Activated naive CD4-positive, alpha-beta T cell treated with anti-CD3 and anti-CD28 coated beads for 36 hours (primary cell): ENCODE results near the gene FOXP3. TPM values are rescaled to one million over a fixed set of nuclear protein-coding genes. Genes with fewer than 3 reads are reported as not detected.

ENCODE experiments used
- CTCF ChIA-PET: fragments of 350-600 bp; sonication (Branson Sonifier 250); formaldehyde crosslinking; loops from one replicate; lab custom pipeline; 2021; ENCODE audit warnings: antibody characterized with exemption; lab: Charles Lee
- DNase-seq: peaks from one replicate; pipeline ENCODE4 v3.0.0-alpha.2; 2020
- H3K27ac Mint-ChIP-seq: one replicate; pipeline ENCODE4 v1.8.0; 2021; ENCODE audit warnings: mild to moderate bottlenecking, mixed read lengths
- H3K27me3 Mint-ChIP-seq: one replicate; pipeline ENCODE4 v1.8.0; 2021; ENCODE audit warnings: low read depth, mixed read lengths
- H3K36me3 Mint-ChIP-seq: one replicate; pipeline ENCODE4 v1.8.0; 2021; ENCODE audit warnings: low read depth, mixed read lengths
- H3K4me1 Mint-ChIP-seq: one replicate; pipeline ENCODE4 v1.8.0; 2021; ENCODE audit warnings: low read depth, mixed read lengths
- H3K4me3 Mint-ChIP-seq: one replicate; pipeline ENCODE4 v1.8.0; 2021; ENCODE audit warnings: mild to moderate bottlenecking, moderate library complexity, mixed read lengths
- H3K9me3 Mint-ChIP-seq: one replicate; pipeline ENCODE4 v1.8.0; 2021; ENCODE audit warnings: mixed read lengths
- intact Hi-C: fragments of 100-400 bp; cut with micrococcal nuclease; formaldehyde crosslinking; loops from one replicate; pipeline ENCODE4 v1.15.1; 2023
- total RNA-seq, 2 experiments: library from RNA; stranded (reverse); gene quantifications; one replicate each; pipeline ENCODE4 v1.2.3, GENCODE V29; 2021

FOXP3 gene
- total RNA-seq, 2 experiments from 2014 or later: 7.1 to 7.5 TPM

GRCh38 chrX:49258749-49259124, 5.8 kb downstream of the FOXP3 start:
- no peaks in the 10 kb centered on the region for H3K36me3 Mint-ChIP-seq
- CTCF ChIA-PET: interaction anchor here (0.7 kb wide), 1 partner anchor 66 kb away, joined by 3 read pairs; no protein-coding TSS in a partner anchor
- no peaks in the 10 kb centered on the region for H3K9me3 Mint-ChIP-seq
- no peak overlapping the region for H3K4me3 Mint-ChIP-seq
- H3K4me1 Mint-ChIP-seq: peaks cover 40% of the 10 kb centered on the region
- H3K27me3 Mint-ChIP-seq: no peaks in the 10 kb centered on the region
- H3K27ac Mint-ChIP-seq: peak overlapping the region; percentile 4
- intact Hi-C loops: no loop called here
- no peak for DNase-seq

- CTCF ChIA-PET: interaction anchor here (0.5 kb wide), 1 partner anchor 104 kb away, joined by 5 read pairs; no protein-coding TSS in a partner anchor
- intact Hi-C loops: no loop called here
- Mint-ChIP-seq H3K4me1 (peaks cover 38% of the 10 kb centered on the region), H3K36me3 (no peaks in the 10 kb centered on the region), H3K27me3 (no peaks in the 10 kb centered on the region), H3K9me3 (no peaks in the 10 kb centered on the region), H3K27ac (peak overlapping the region; percentile 66), H3K4me3 (no peak overlapping the region)
- peak; percentile 71 for DNase-seq
These were observed 6.4 kb downstream of the FOXP3 start for GRCh38 chrX:49257846-49258748.

- Mint-ChIP-seq H3K9me3 (no peaks in the 10 kb centered on the region), H3K4me3 (no peak overlapping the region), H3K27ac (peak overlapping the region; percentile 66), H3K36me3 (peaks cover 1% of the 10 kb centered on the region), H3K4me1 (peaks cover 29% of the 10 kb centered on the region), H3K27me3 (no peaks in the 10 kb centered on the region)
- no peak for DNase-seq
- intact Hi-C loops: no loop called here
- CTCF ChIA-PET: interaction anchor here (0.5 kb wide), 1 partner anchor 103 kb away, joined by 5 read pairs; no protein-coding TSS in a partner anchor
These were observed 7.3 kb downstream of the FOXP3 start for GRCh38 chrX:49257074-49257790.

- peaks cover 4% of the 10 kb centered on the region for H3K36me3 Mint-ChIP-seq
- H3K4me3 Mint-ChIP-seq: no peak overlapping the region
- H3K27ac Mint-ChIP-seq: no peak overlapping the region
- CTCF ChIA-PET: interaction anchor here (0.7 kb wide), 1 partner anchor 505 kb away, joined by 3 read pairs; no protein-coding TSS in a partner anchor
- peaks cover 25% of the 10 kb centered on the region for H3K4me1 Mint-ChIP-seq
- no peaks in the 10 kb centered on the region for H3K27me3 Mint-ChIP-seq
- H3K9me3 Mint-ChIP-seq: no peaks in the 10 kb centered on the region
- intact Hi-C loops: no loop called here
- DNase-seq: no peak
These were observed 8.1 kb downstream of the FOXP3 start for GRCh38 chrX:49256268-49256995.

GRCh38 chrX:49254639-49255038, 9.9 kb downstream of the FOXP3 start:
- Mint-ChIP-seq H3K4me3 (no peak overlapping the region), H3K4me1 (peaks cover 21% of the 10 kb centered on the region), H3K27ac (no peak overlapping the region), H3K36me3 (peaks cover 7% of the 10 kb centered on the region), H3K9me3 (no peaks in the 10 kb centered on the region), H3K27me3 (no peaks in the 10 kb centered on the region)
- intact Hi-C loops: no loop called here
- CTCF ChIA-PET: no interaction called here
- no peak for DNase-seq

- CTCF ChIA-PET: no interaction called here
- no peaks in the 10 kb centered on the region for H3K27me3 Mint-ChIP-seq
These were observed 13.2 kb downstream of the FOXP3 start for GRCh38 chrX:49251325-49251724.

GRCh38 chrX:49250578-49250977, 13.9 kb downstream of the FOXP3 start:
- Mint-ChIP-seq H3K4me1 (no peaks in the 10 kb centered on the region), H3K27me3 (no peaks in the 10 kb centered on the region), H3K36me3 (peaks cover 7% of the 10 kb centered on the region), H3K27ac (no peak overlapping the region), H3K9me3 (no peaks in the 10 kb centered on the region), H3K4me3 (no peak overlapping the region)
- DNase-seq: no peak
- CTCF ChIA-PET: interaction anchor here (1.0 kb wide), 1 partner anchor 10 kb away, joined by 4 read pairs; no protein-coding TSS in a partner anchor
- intact Hi-C loops: no loop called here

More at GRCh38 chrX:49251325-49251724, 13.2 kb downstream of the FOXP3 start:
- DNase-seq: no peak
- no peak overlapping the region for H3K27ac Mint-ChIP-seq
- intact Hi-C loops: no loop called here
- H3K9me3 Mint-ChIP-seq: no peaks in the 10 kb centered on the region
- H3K36me3 Mint-ChIP-seq: peaks cover 7% of the 10 kb centered on the region
- no peak overlapping the region for H3K4me3 Mint-ChIP-seq
- H3K4me1 Mint-ChIP-seq: peaks cover 2% of the 10 kb centered on the region

GRCh38 chrX:49250066-49250465, 14.4 kb downstream of the FOXP3 start:
- no peak overlapping the region for H3K27ac Mint-ChIP-seq
- no peaks in the 10 kb centered on the region for H3K9me3 Mint-ChIP-seq
- intact Hi-C loops: no loop called here
- H3K36me3 Mint-ChIP-seq: peaks cover 7% of the 10 kb centered on the region
- no peaks in the 10 kb centered on the region for H3K4me1 Mint-ChIP-seq
- CTCF ChIA-PET: interaction anchor here (1.0 kb wide), 1 partner anchor 10 kb away, joined by 4 read pairs; no protein-coding TSS in a partner anchor
- DNase-seq: no peak
- no peaks in the 10 kb centered on the region for H3K27me3 Mint-ChIP-seq
- no peak overlapping the region for H3K4me3 Mint-ChIP-seq

GRCh38 chrX:49249616-49250015, 14.9 kb downstream of the FOXP3 start:
- H3K4me1 Mint-ChIP-seq: no peaks in the 10 kb centered on the region
- no peaks in the 10 kb centered on the region for H3K27me3 Mint-ChIP-seq
- no peak for DNase-seq
- CTCF ChIA-PET: interaction anchor here (0.7 kb wide), 1 partner anchor 34 kb away, joined by 3 read pairs; no protein-coding TSS in a partner anchor
- peaks cover 7% of the 10 kb centered on the region for H3K36me3 Mint-ChIP-seq
- intact Hi-C loops: no loop called here
- no peak overlapping the region for H3K27ac Mint-ChIP-seq
- no peak overlapping the region for H3K4me3 Mint-ChIP-seq
- H3K9me3 Mint-ChIP-seq: no peaks in the 10 kb centered on the region

- Mint-ChIP-seq H3K36me3 (peaks cover 7% of the 10 kb centered on the region), H3K4me3 (no peak overlapping the region), H3K4me1 (no peaks in the 10 kb centered on the region), H3K27me3 (no peaks in the 10 kb centered on the region), H3K9me3 (no peaks in the 10 kb centered on the region), H3K27ac (no peak overlapping the region)
- CTCF ChIA-PET: interaction anchor here (0.7 kb wide), 1 partner anchor 34 kb away, joined by 3 read pairs; no protein-coding TSS in a partner anchor
- DNase-seq: no peak
- intact Hi-C loops: no loop called here
These were observed 15.4 kb downstream of the FOXP3 start for GRCh38 chrX:49249071-49249470.

- H3K4me3 Mint-ChIP-seq: no peak overlapping the region
- no peak overlapping the region for H3K27ac Mint-ChIP-seq
- CTCF ChIA-PET: no interaction called here
- no peak for DNase-seq
- H3K36me3 Mint-ChIP-seq: peaks cover 9% of the 10 kb centered on the region
- no peaks in the 10 kb centered on the region for H3K4me1 Mint-ChIP-seq
- H3K9me3 Mint-ChIP-seq: no peaks in the 10 kb centered on the region
- no peaks in the 10 kb centered on the region for H3K27me3 Mint-ChIP-seq
- intact Hi-C loops: no loop called here
These were observed 16.3 kb downstream of the FOXP3 start for GRCh38 chrX:49247916-49248811.
